IMR-90 (cell line): ENCODE results near the gene CUTC. TPM values are rescaled to one million over a fixed set of nuclear protein-coding genes. Genes with fewer than 3 reads are reported as not detected.

Experiments
- ATAC-seq: fragments of 200-7000 bp; cut with Tn5 transposase; 2 replicates; pipeline ENCODE4 v1.9.1; 2020; ENCODE audit warnings: low read depth, mild to moderate bottlenecking, moderate library complexity
- BruUV-seq: library from RNA; stranded (reverse); fragments of 400-500 nt; replicated peaks from 2 replicates; lab custom pipeline; 2021; lab: Mats Ljungman, UMichigan
- CTCF ChIA-PET: fragments of 300-600 bp; formaldehyde crosslinking; extraction: SDS; loops from one replicate; lab custom pipeline; 2021; ENCODE audit warnings: antibody characterized with exemption; lab: Yijun Ruan, JAX
- POLR2A ChIA-PET: fragments of 300-600 bp; sonication (Branson Sonifier 250); formaldehyde crosslinking; loops from one replicate; lab custom pipeline; 2022; ENCODE audit warnings: antibody characterized with exemption; ENCODE audit not compliant: unreplicated experiment; lab: Charles Lee
- DNase-seq: peaks from one replicate; pipeline ENCODE4 v3.0.0; 2013
- H2AFZ ChIP-seq: replicated peaks from 2 replicates; pipeline ENCODE3; 2013; ENCODE audit warnings: low read length, mild to moderate bottlenecking; ENCODE audit not compliant: poor library complexity
- H2AK5ac ChIP-seq: 2 replicates; pipeline ENCODE4 v1.6.1; 2013; ENCODE audit warnings: low read depth, low read length, inconsistent platforms
- H2AK9ac ChIP-seq: replicated peaks from 2 replicates; pipeline ENCODE3; 2013; ENCODE audit warnings: mild to moderate bottlenecking, low read depth, low read length, moderate library complexity; ENCODE audit not compliant: poor library complexity
- H2BK120ac ChIP-seq: 2 replicates; pipeline ENCODE4 v1.6.1; 2013; ENCODE audit warnings: low read depth, low read length, inconsistent platforms
- H2BK15ac ChIP-seq: 3 replicates; pipeline ENCODE4 v1.6.1; 2013; ENCODE audit warnings: low read depth, low read length, inconsistent platforms
- H2BK20ac ChIP-seq: 2 replicates; pipeline ENCODE4 v1.6.1; 2013; ENCODE audit warnings: low read depth, mild to moderate bottlenecking, inconsistent platforms, low read length, moderate library complexity
- H2BK5ac ChIP-seq: 2 replicates; pipeline ENCODE4 v1.6.1; 2013; ENCODE audit warnings: mild to moderate bottlenecking, low read depth, low read length, inconsistent platforms; ENCODE audit not compliant: poor library complexity, severe bottlenecking
- H3K14ac ChIP-seq: replicated peaks from 2 replicates; pipeline ENCODE4 v1.6.1; 2013; ENCODE audit warnings: low read depth, low read length, inconsistent platforms
- H3K18ac ChIP-seq: 2 replicates; pipeline ENCODE4 v1.6.1; 2013; ENCODE audit warnings: low read depth, low read length, control low read depth
- H3K23ac ChIP-seq: 2 replicates; pipeline ENCODE4 v1.6.1; 2013; ENCODE audit warnings: low read depth, low read length, inconsistent platforms
- H3K27ac ChIP-seq: 2 replicates; pipeline ENCODE4 v1.5.1; 2013; ENCODE audit warnings: mild to moderate bottlenecking, control low read depth, low read length; ENCODE audit not compliant: insufficient read depth
- H3K27me3 ChIP-seq: 2 replicates; pipeline ENCODE4 v1.6.1; 2013; ENCODE audit warnings: low read length; ENCODE audit not compliant: control insufficient read depth, insufficient read depth
- H3K36me3 ChIP-seq: 2 replicates; pipeline ENCODE4 v1.6.1; 2013; ENCODE audit warnings: low read length, mixed read lengths; ENCODE audit not compliant: control insufficient read depth, insufficient read depth
- H3K4ac ChIP-seq: 2 replicates; pipeline ENCODE4 v1.6.1; 2013; ENCODE audit warnings: low read depth, low read length, inconsistent platforms
- H3K4me1 ChIP-seq: 2 replicates; pipeline ENCODE4 v1.6.1; 2013; ENCODE audit warnings: low read length, mixed read lengths; ENCODE audit not compliant: control insufficient read depth, insufficient read depth
- H3K4me2 ChIP-seq: 2 replicates; pipeline ENCODE4 v1.6.1; 2013; ENCODE audit warnings: low read depth, mild to moderate bottlenecking, control low read depth, low read length, moderate library complexity
- H3K4me3 ChIP-seq: 2 replicates; pipeline ENCODE4 v1.5.1; 2013; ENCODE audit warnings: low read depth, mild to moderate bottlenecking, control low read depth, low read length, moderate library complexity; ENCODE audit not compliant: insufficient read depth
- H3K56ac ChIP-seq: 2 replicates; pipeline ENCODE4 v1.6.1; 2013; ENCODE audit warnings: low read length, inconsistent platforms; ENCODE audit not compliant: insufficient read depth; ENCODE audit errors: extremely low read depth
- H3K79me1 ChIP-seq, 2 experiments: 2 replicates each; pipeline ENCODE4 v1.6.1; 2013; ENCODE audit warnings: low read length in 2 of 2, inconsistent platforms in 1 of 2, low read depth in 1 of 2
- H3K9ac ChIP-seq: 2 replicates; pipeline ENCODE4 v1.6.1; 2013; ENCODE audit warnings: low read depth, low read length, control low read depth
- H3K9me1 ChIP-seq: 2 replicates; pipeline ENCODE4 v1.6.1; 2013; ENCODE audit warnings: low read length, inconsistent platforms; ENCODE audit not compliant: insufficient read depth
- H3K9me3 ChIP-seq: 2 replicates; pipeline ENCODE4 v1.6.1; 2013; ENCODE audit warnings: low read length; ENCODE audit not compliant: control insufficient read depth, insufficient read depth
- H4K20me1 ChIP-seq: 2 replicates; pipeline ENCODE4 v1.6.1; 2013; ENCODE audit warnings: low read length, inconsistent platforms; ENCODE audit not compliant: insufficient read depth
- H4K5ac ChIP-seq: 2 replicates; pipeline ENCODE4 v1.6.1; 2013; ENCODE audit warnings: mild to moderate bottlenecking, low read depth, low read length, control low read depth
- H4K8ac ChIP-seq, 2 experiments: 2 replicates each; pipeline ENCODE4 v1.6.1; 2013; ENCODE audit warnings: low read depth in 2 of 2, low read length in 2 of 2, control low read depth in 1 of 2, inconsistent platforms in 1 of 2
- H4K91ac ChIP-seq: 2 replicates; pipeline ENCODE4 v1.6.1; 2013; ENCODE audit warnings: low read depth, low read length, inconsistent platforms; ENCODE audit not compliant: insufficient read depth
- FOS ChIP-seq: fragments of 150-350 bp; IDR thresholded peaks from 2 replicates; pipeline ENCODE4 v1.6.1; 2016; ENCODE audit warnings: low read depth, low read length
- RCOR1 ChIP-seq: IDR thresholded peaks from 2 replicates; pipeline ENCODE4 v1.6.1; 2012; ENCODE audit warnings: mild to moderate bottlenecking, low read length, improper control_type of control experiment; ENCODE audit not compliant: insufficient replicate concordance
- WGBS, 2 experiments: methylation state at CpG; one replicate each; pipeline versions ENCODE4 v1.1.5 to v1.1.7; 2013; ENCODE audit warnings: missing lambda C conversion rate in 2 of 2; ENCODE audit not compliant: insufficient read length in 1 of 2; ENCODE audit errors: extremely low coverage in 2 of 2; 5-methylcytosine and 5-hydroxymethylcytosine counted together
- dilution Hi-C: fragments of 300-500 bp; cut with HindIII; formaldehyde crosslinking; loops from one replicate; pipeline ENCODE4 v1.14.3; 2018; ENCODE audit warnings: low sequenced_read_pairs; ENCODE audit not compliant: unreplicated experiment
- in situ Hi-C: fragments of 300-500 bp; cut with MboI; formaldehyde crosslinking; loops from 3 replicates; pipeline ENCODE4 v1.14.3; 2019; ENCODE audit warnings: low sequenced_read_pairs, inconsistent platforms, mixed read lengths
- intact Hi-C: fragments of 100-400 bp; cut with micrococcal nuclease; formaldehyde crosslinking; loops from 2 replicates; pipeline ENCODE4 v1.10.0; 2022
- polyA plus RNA-seq, 3 experiments: library from polyadenylated mRNA; depleted of rRNA; stranded (reverse); fragments of >200 nt; gene quantifications; 2 replicates each; pipeline ENCODE4 v1.2.3, GENCODE V29; 2012; ENCODE audit warnings: low replicate concordance in 1 of 3
- total RNA-seq: library from RNA; depleted of rRNA; stranded (reverse); fragments of >200 nt; gene quantifications from 2 replicates; pipeline ENCODE4 v1.2.3, GENCODE V29; 2012
- TF ChIP-seq, protein P1 (sequence below): fragments of 150-350 bp; IDR thresholded peaks from 2 replicates; pipeline ENCODE4 v1.6.1; 2017; ENCODE audit warnings: mild to moderate bottlenecking, antibody characterized with exemption, low read length, low read depth

The CUTC gene
- total and polyA plus RNA-seq, 2 of the 4 experiments (the other 2 are of a cell fraction): 7.0 to 10.2 TPM

GRCh38 chr10:99693933-99694583 is 38.0 kb upstream of the CUTC start:
- DNase-seq (peak; percentile 91), ATAC-seq (peak; percentile 90)
- peak overlapping the region; percentile 100 for H2BK5ac ChIP-seq
- peaks cover 35% of the 10 kb centered on the region for H3K36me3 ChIP-seq
- dilution Hi-C loops: no loop called here
- in situ Hi-C loops: no loop called here
- BruUV-seq: no TSS peak
- peak overlapping the region; percentile 78 for H3K4ac ChIP-seq
- no peak overlapping the region for H2AK5ac ChIP-seq
- peak overlapping the region; percentile 98 for H3K18ac ChIP-seq
- peak overlapping the region; percentile 90; the same call in 1 of the 2 replicates for H3K4me2 ChIP-seq
- peak overlapping the region; percentile 91 for H2BK20ac ChIP-seq
- H3K9me1 ChIP-seq: peaks cover 8% of the 10 kb centered on the region
- peak overlapping the region; percentile 80; the same call in 1 of the 2 replicates for H4K5ac ChIP-seq
- no peak overlapping the region for H2AFZ ChIP-seq
- H4K20me1 ChIP-seq: no peaks in the 10 kb centered on the region
- H3K79me1 ChIP-seq: peaks cover 13 to 24% of the 10 kb centered on the region in 2 experiments; a peak in 3 of 4 replicates
- peak overlapping the region; percentile 3 to 91; a peak in 3 of 4 replicates for H4K8ac ChIP-seq
- peak overlapping the region; percentile 12; the same call in 1 of the 2 replicates for H3K9ac ChIP-seq
- H3K23ac ChIP-seq: peak overlapping the region; percentile 81; the same call in 1 of the 2 replicates
- H3K27me3 ChIP-seq: no peaks in the 10 kb centered on the region
- H2AK9ac ChIP-seq: no peak overlapping the region
- H3K4me3 ChIP-seq: no peak overlapping the region; the same call in 1 of the 2 replicates
- H3K4me1 ChIP-seq: peaks cover 15% of the 10 kb centered on the region
- peak overlapping the region; percentile 94 for H2BK120ac ChIP-seq
- ChIA-PET CTCF (interaction anchor here (0.7 to 1.2 kb wide), 3 partner anchors 15 to 121 kb away, joined by 3 to 6 read pairs (median 3); no protein-coding TSS in a partner anchor), POLR2A (no interaction called here)
- peak overlapping the region; percentile 96 for H3K27ac ChIP-seq
- H4K91ac ChIP-seq: peak overlapping the region; percentile 55; the same call in 1 of the 2 replicates
- no peaks in the 10 kb centered on the region for H3K9me3 ChIP-seq
- H3K56ac ChIP-seq: peak overlapping the region; percentile 55; the same call in 1 of the 2 replicates
- H2BK15ac ChIP-seq: peak overlapping the region; percentile 64; the same call in 1 of the 3 replicates
- TF ChIP-seq, protein P1, sequence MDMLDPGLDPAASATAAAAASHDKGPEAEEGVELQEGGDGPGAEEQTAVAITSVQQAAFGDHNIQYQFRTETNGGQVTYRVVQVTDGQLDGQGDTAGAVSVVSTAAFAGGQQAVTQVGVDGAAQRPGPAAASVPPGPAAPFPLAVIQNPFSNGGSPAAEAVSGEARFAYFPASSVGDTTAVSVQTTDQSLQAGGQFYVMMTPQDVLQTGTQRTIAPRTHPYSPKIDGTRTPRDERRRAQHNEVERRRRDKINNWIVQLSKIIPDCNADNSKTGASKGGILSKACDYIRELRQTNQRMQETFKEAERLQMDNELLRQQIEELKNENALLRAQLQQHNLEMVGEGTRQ: peak; percentile 34; the same call in 1 of the 2 replicates
- peak; percentile 47; the same call in 1 of the 2 replicates for TF ChIP-seq FOS
- no peak for TF ChIP-seq RCOR1
- intact Hi-C loops: loop anchor here (1.0 kb wide), 1 partner anchor 73 kb away; no protein-coding TSS in a partner anchor
- peak overlapping the region; percentile 77; the same call in 1 of the 2 replicates for H3K14ac ChIP-seq
- no CpG with 5 or more reads among the region's 3 CpGs for WGBS, 2 experiments
